SIG-M5 (cell line): Measurements from ENCODE around the gene TMEM63C.

Source experiments
- DNase-seq: peaks from one replicate; lab custom pipeline; 2025; lab: John Stamatoyannopoulos, UW

The TMEM63C gene

GRCh38 chr14:77181603-77182437 lies at the start of gene TMEM63C:
Gene TMEM63C (plus strand): TSS chr14:77181798. CDS start chr14:77218814, 37,016 bp downstream.
- DNase-seq: peak; percentile 57

GRCh38 chr14:77131871-77132486 lies 49.6 kb upstream of the TMEM63C start:
- DNase-seq: no peak

GRCh38 chr14:77133720-77134338 lies 47.8 kb upstream of the TMEM63C start:
- DNase-seq: no peak

GRCh38 chr14:77139022-77139421 lies 42.6 kb upstream of the TMEM63C start:
- no peak for DNase-seq

GRCh38 chr14:77139540-77140358 lies 41.8 kb upstream of the TMEM63C start:
- DNase-seq: no peak

- no peak for DNase-seq
These were observed 41.0 kb upstream of the TMEM63C start for GRCh38 chr14:77140359-77141213.

- no peak for DNase-seq
These were observed 40.2 kb upstream of the TMEM63C start, which contains the start of gene ZDHHC22 for GRCh38 chr14:77141214-77142004. Gene ZDHHC22 (minus strand): TSS chr14:77141791. CDS start chr14:77139738, 2,053 bp downstream.

GRCh38 chr14:77142005-77142800 lies 39.4 kb upstream of the TMEM63C start:
- DNase-seq: no peak

- no peak for DNase-seq
These were observed 38.5 kb upstream of the TMEM63C start for GRCh38 chr14:77143071-77143470.

- no peak for DNase-seq
These were observed 37.0 kb upstream of the TMEM63C start for GRCh38 chr14:77144412-77145115.

GRCh38 chr14:77145975-77146740 lies 35.4 kb upstream of the TMEM63C start:
- no peak for DNase-seq

GRCh38 chr14:77148510-77149231 lies 32.9 kb upstream of the TMEM63C start:
- no peak for DNase-seq

GRCh38 chr14:77151245-77151644 lies 30.4 kb upstream of the TMEM63C start:
- no peak for DNase-seq

GRCh38 chr14:77151918-77152588 lies 29.5 kb upstream of the TMEM63C start:
- no peak for DNase-seq

GRCh38 chr14:77153802-77154201 lies 27.8 kb upstream of the TMEM63C start:
- DNase-seq: no peak

GRCh38 chr14:77154421-77154820 lies 27.2 kb upstream of the TMEM63C start:
- no peak for DNase-seq

- DNase-seq: no peak
These were observed 26.5 kb upstream of the TMEM63C start for GRCh38 chr14:77155083-77155482.
